Activated naive CD8-positive, alpha-beta T cell treated with anti-CD3 and anti-CD28 coated beads, Interleukin-2, amount 10 ng/mL, durations not matched to agents 7 days and 5 days (primary cell): Measurements from ENCODE around the gene MEIS1. TPM values are rescaled to one million over a fixed set of nuclear protein-coding genes. Genes with fewer than 3 reads are reported as not detected.

Experiments used
- ATAC-seq: fragments of 150-1000 bp; cut with Tn5 transposase; one replicate; pipeline ENCODE4 v1.10.0; 2021; ENCODE audit warnings: low read depth, moderate library complexity
- POLR2A ChIA-PET: fragments of 350-600 bp; sonication (Branson Sonifier 250); formaldehyde crosslinking; loops from one replicate; lab custom pipeline; 2021; ENCODE audit warnings: antibody characterized with exemption; lab: Charles Lee
- DNase-seq: peaks from one replicate; pipeline ENCODE4 v3.0.0; 2021
- H3K27ac Mint-ChIP-seq: one replicate; pipeline ENCODE4 v1.8.0; 2022; ENCODE audit warnings: mild to moderate bottlenecking, mixed read lengths
- H3K27me3 Mint-ChIP-seq: one replicate; pipeline ENCODE4 v1.8.0; 2022; ENCODE audit warnings: mild to moderate bottlenecking, moderate library complexity, mixed read lengths
- H3K36me3 Mint-ChIP-seq: one replicate; pipeline ENCODE4 v1.8.0; 2021; ENCODE audit warnings: mild to moderate bottlenecking, mixed read lengths
- H3K4me1 Mint-ChIP-seq: one replicate; pipeline ENCODE4 v1.8.0; 2021; ENCODE audit warnings: mixed read lengths
- H3K4me3 Mint-ChIP-seq: one replicate; pipeline ENCODE4 v1.8.0; 2022; ENCODE audit warnings: mild to moderate bottlenecking, moderate library complexity, mixed read lengths
- H3K9me3 Mint-ChIP-seq: one replicate; pipeline ENCODE4 v1.8.0; 2021; ENCODE audit warnings: mixed read lengths
- total RNA-seq, 2 experiments: library from RNA; stranded (reverse); gene quantifications; one replicate each; pipeline ENCODE4 v1.2.3, GENCODE V29; 2021

The MEIS1 gene
- total RNA-seq, 2 experiments from 2014 or later, result not detected

DNA sequence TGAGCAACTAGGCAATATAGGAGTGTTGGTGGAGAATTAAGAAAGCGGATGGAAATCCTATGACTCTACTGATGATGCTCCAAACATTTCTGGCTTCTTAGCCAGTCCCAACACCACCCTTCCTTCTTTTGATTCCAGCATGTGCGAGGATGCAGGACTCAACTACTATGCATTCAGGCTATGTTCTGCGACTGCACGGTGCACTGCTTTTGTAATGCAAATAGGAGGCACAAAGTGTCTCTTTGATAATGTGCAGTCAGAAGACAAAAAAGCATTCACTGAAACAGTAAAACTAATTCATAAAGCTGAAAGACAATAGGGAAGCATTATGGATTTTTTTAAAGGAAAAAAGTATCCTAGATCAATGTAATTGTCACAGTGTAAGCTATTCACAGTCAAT lies 106.7 kb downstream of the MEIS1 start:
- DNase-seq (no peak), ATAC-seq (no peak)
- Mint-ChIP-seq H3K4me1 (no peaks in the 10 kb centered on the region), H3K36me3 (no peaks in the 10 kb centered on the region), H3K9me3 (no peaks in the 10 kb centered on the region), H3K4me3 (no peak overlapping the region), H3K27me3 (peaks cover 3% of the 10 kb centered on the region), H3K27ac (no peak overlapping the region)
- POLR2A ChIA-PET, result no interaction called here

- H3K27ac Mint-ChIP-seq, result no peak overlapping the region
- no peaks in the 10 kb centered on the region for H3K9me3 Mint-ChIP-seq
- no peak overlapping the region for H3K4me3 Mint-ChIP-seq
- ATAC-seq (no peak), DNase-seq (no peak)
- POLR2A ChIA-PET, result no interaction called here
- H3K27me3 Mint-ChIP-seq, result peaks cover 3% of the 10 kb centered on the region
- no peaks in the 10 kb centered on the region for H3K36me3 Mint-ChIP-seq
- H3K4me1 Mint-ChIP-seq, result no peaks in the 10 kb centered on the region
These were observed 108.4 kb downstream of the MEIS1 start for GRCh38 chr2:66543257-66543767.

DNA sequence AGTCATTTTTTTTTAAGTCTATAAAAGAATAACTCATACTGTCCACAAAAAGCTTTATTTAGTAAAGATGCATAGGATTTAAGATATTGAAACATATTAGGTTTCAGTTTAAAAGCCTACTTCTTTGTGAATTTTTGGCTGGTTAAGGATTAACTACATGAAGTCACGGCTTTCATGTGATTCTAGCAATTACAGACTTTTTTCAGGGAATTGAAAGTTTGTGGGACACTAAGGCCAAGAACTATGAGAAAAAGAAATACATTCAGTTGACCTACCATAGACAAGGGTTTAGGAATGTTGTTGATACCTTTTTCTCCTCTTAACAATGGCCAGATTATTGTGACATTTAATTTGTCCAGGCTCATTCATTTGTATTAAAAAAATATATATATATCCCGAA lies 109.3 kb downstream of the MEIS1 start:
- H3K4me3 Mint-ChIP-seq, result no peak overlapping the region
- no peak for ATAC-seq
- DNase-seq, result no peak
- H3K9me3 Mint-ChIP-seq, result no peaks in the 10 kb centered on the region
- H3K27me3 Mint-ChIP-seq, result peaks cover 3% of the 10 kb centered on the region
- POLR2A ChIA-PET, result no interaction called here
- H3K4me1 Mint-ChIP-seq, result no peaks in the 10 kb centered on the region
- H3K27ac Mint-ChIP-seq, result no peak overlapping the region
- no peaks in the 10 kb centered on the region for H3K36me3 Mint-ChIP-seq

GRCh38 chr2:66545258-66545657 lies 110.3 kb downstream of the MEIS1 start:
- peaks cover 3% of the 10 kb centered on the region for H3K27me3 Mint-ChIP-seq
- H3K9me3 Mint-ChIP-seq, result no peaks in the 10 kb centered on the region
- POLR2A ChIA-PET, result no interaction called here
- no peak overlapping the region for H3K4me3 Mint-ChIP-seq
- no peaks in the 10 kb centered on the region for H3K36me3 Mint-ChIP-seq
- H3K4me1 Mint-ChIP-seq, result no peaks in the 10 kb centered on the region
- H3K27ac Mint-ChIP-seq, result no peak overlapping the region
- DNase-seq, result no peak
- ATAC-seq, result no peak

- no peaks in the 10 kb centered on the region for H3K9me3 Mint-ChIP-seq
- POLR2A ChIA-PET, result no interaction called here
- H3K4me3 Mint-ChIP-seq, result no peak overlapping the region
These were observed 112.2 kb downstream of the MEIS1 start for GRCh38 chr2:66547118-66547517.

GRCh38 chr2:66547887-66548286 lies 113.0 kb downstream of the MEIS1 start:
- no peaks in the 10 kb centered on the region for H3K4me1 Mint-ChIP-seq
- POLR2A ChIA-PET, result no interaction called here
- no peaks in the 10 kb centered on the region for H3K9me3 Mint-ChIP-seq
- no peaks in the 10 kb centered on the region for H3K36me3 Mint-ChIP-seq
- H3K4me3 Mint-ChIP-seq, result no peak overlapping the region
- no peak overlapping the region for H3K27ac Mint-ChIP-seq
- peaks cover 2% of the 10 kb centered on the region for H3K27me3 Mint-ChIP-seq
- no peak for DNase-seq
- ATAC-seq, result no peak

More at GRCh38 chr2:66547118-66547517, 112.2 kb downstream of the MEIS1 start:
- ATAC-seq (no peak), DNase-seq (no peak)
- no peaks in the 10 kb centered on the region for H3K36me3 Mint-ChIP-seq
- H3K27ac Mint-ChIP-seq, result no peak overlapping the region
- H3K27me3 Mint-ChIP-seq, result peaks cover 3% of the 10 kb centered on the region
- no peaks in the 10 kb centered on the region for H3K4me1 Mint-ChIP-seq

- no peak for ATAC-seq
- no peaks in the 10 kb centered on the region for H3K27me3 Mint-ChIP-seq
- POLR2A ChIA-PET, result no interaction called here
- DNase-seq, result no peak
- H3K9me3 Mint-ChIP-seq, result no peaks in the 10 kb centered on the region
- H3K4me3 Mint-ChIP-seq, result no peak overlapping the region
- H3K4me1 Mint-ChIP-seq, result no peaks in the 10 kb centered on the region
- no peak overlapping the region for H3K27ac Mint-ChIP-seq
- no peaks in the 10 kb centered on the region for H3K36me3 Mint-ChIP-seq
These were observed 113.5 kb downstream of the MEIS1 start for GRCh38 chr2:66548422-66548821.

DNA sequence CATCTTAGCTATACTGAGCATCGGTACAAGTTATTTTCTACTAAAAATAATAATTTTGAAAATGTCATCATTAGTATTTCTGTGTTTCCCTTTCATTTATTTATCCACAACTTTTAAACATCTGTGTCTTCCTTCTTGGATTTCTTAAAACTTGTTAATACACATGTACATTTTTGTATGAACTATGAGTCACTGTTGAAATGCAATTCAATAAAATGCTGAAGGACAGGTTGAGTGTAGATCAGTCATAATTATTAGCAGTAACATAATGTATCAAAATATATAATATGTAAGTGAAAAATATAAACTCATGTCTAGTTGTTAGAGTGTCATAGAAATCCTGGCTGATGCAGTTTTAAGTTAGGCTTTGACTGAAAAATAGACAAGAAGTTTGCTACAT lies 115.9 kb downstream of the MEIS1 start:
- POLR2A ChIA-PET, result no interaction called here
- Mint-ChIP-seq H3K27me3 (peaks cover 9% of the 10 kb centered on the region), H3K9me3 (no peaks in the 10 kb centered on the region), H3K27ac (no peak overlapping the region), H3K36me3 (no peaks in the 10 kb centered on the region), H3K4me3 (no peak overlapping the region), H3K4me1 (no peaks in the 10 kb centered on the region)
- ATAC-seq (no peak), DNase-seq (no peak)

DNA sequence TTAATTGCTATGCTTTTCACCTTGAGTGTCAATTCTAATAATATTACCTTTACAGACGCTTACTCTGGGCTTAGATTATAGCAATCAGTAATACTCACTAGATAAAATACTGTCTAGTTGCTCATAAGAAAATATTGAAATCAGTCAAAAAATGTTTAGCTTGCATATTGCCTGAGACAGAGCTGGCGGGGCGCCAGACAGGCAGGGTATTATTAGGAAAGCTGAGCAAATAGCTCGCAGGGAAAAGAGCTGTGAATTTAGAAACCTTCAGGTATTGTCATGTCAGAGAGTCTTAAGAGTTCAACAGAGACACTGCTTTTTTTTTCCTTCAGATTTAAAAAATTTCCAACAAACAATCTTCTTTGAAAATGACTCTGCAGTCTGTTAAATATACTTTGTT lies 118.4 kb downstream of the MEIS1 start:
- POLR2A ChIA-PET, result no interaction called here
- no peak overlapping the region for H3K27ac Mint-ChIP-seq
- no peak for DNase-seq
- H3K27me3 Mint-ChIP-seq, result peaks cover 11% of the 10 kb centered on the region
- no peak overlapping the region for H3K4me3 Mint-ChIP-seq
- H3K4me1 Mint-ChIP-seq, result no peaks in the 10 kb centered on the region
- ATAC-seq, result no peak
- no peaks in the 10 kb centered on the region for H3K9me3 Mint-ChIP-seq
- H3K36me3 Mint-ChIP-seq, result no peaks in the 10 kb centered on the region

DNA sequence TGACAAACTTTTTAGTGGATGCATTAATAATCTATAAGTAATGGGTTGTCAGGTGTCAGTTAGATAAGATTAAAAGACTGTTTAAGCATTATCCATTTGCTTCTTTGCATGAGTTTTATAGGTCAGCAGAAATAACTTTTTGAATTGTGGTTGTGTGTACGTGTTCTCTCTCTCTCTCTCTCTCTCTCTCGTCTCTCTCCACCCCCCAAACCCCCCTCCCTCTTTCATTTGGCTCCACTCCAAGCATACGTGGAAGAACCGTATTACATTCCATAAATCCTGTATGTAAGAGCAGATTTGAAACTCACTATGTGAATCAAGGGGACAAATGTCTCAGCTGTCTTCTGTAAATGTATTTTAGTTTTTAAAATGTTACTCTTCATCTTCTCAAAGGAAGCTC lies 120.2 kb downstream of the MEIS1 start:
- Mint-ChIP-seq H3K27me3 (peaks cover 11% of the 10 kb centered on the region), H3K27ac (no peak overlapping the region), H3K4me3 (no peak overlapping the region), H3K36me3 (no peaks in the 10 kb centered on the region), H3K4me1 (no peaks in the 10 kb centered on the region), H3K9me3 (no peaks in the 10 kb centered on the region)
- no peak for ATAC-seq
- POLR2A ChIA-PET, result no interaction called here
- DNase-seq, result no peak

GRCh38 chr2:66555501-66556324 lies 120.8 kb downstream of the MEIS1 start:
- no peak for ATAC-seq
- no peaks in the 10 kb centered on the region for H3K9me3 Mint-ChIP-seq
- no peak for DNase-seq
- no peak overlapping the region for H3K4me3 Mint-ChIP-seq
- peaks cover 11% of the 10 kb centered on the region for H3K27me3 Mint-ChIP-seq
- no peak overlapping the region for H3K27ac Mint-ChIP-seq
- H3K4me1 Mint-ChIP-seq, result no peaks in the 10 kb centered on the region
- POLR2A ChIA-PET, result no interaction called here
- no peaks in the 10 kb centered on the region for H3K36me3 Mint-ChIP-seq

DNA sequence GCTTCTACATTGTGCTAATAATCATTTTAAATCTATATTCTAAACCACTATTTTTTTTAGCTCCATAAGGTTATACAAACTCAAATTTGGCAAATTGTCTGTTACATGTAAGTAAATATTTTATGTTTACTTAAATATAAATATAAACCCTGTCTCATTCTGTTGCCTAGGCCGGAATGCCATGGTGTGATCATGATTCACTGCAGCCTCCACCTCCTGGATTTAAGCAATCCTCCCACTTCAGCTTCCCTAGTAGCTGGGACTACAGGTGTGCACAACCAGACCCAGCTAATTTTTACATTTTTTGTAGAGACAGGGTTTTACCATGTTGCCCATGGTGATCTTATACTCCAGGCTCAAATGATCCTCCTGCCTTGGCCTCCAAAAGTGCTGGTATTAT lies 124.7 kb downstream of the MEIS1 start:
- Mint-ChIP-seq H3K9me3 (no peaks in the 10 kb centered on the region), H3K27me3 (peaks cover 21% of the 10 kb centered on the region), H3K4me1 (no peaks in the 10 kb centered on the region), H3K27ac (no peak overlapping the region), H3K4me3 (no peak overlapping the region), H3K36me3 (no peaks in the 10 kb centered on the region)
- ATAC-seq (no peak), DNase-seq (no peak)
- POLR2A ChIA-PET, result no interaction called here

GRCh38 chr2:66560683-66561082 lies 125.8 kb downstream of the MEIS1 start:
- POLR2A ChIA-PET, result no interaction called here
- Mint-ChIP-seq H3K4me3 (no peak overlapping the region), H3K4me1 (no peaks in the 10 kb centered on the region), H3K27me3 (peaks cover 14% of the 10 kb centered on the region), H3K27ac (no peak overlapping the region), H3K36me3 (no peaks in the 10 kb centered on the region), H3K9me3 (no peaks in the 10 kb centered on the region)
- no peak for ATAC-seq
- no peak for DNase-seq

- no peaks in the 10 kb centered on the region for H3K9me3 Mint-ChIP-seq
- H3K27me3 Mint-ChIP-seq, result peaks cover 14% of the 10 kb centered on the region
- no peak overlapping the region for H3K4me3 Mint-ChIP-seq
- no peak overlapping the region for H3K27ac Mint-ChIP-seq
- ATAC-seq (no peak), DNase-seq (no peak)
- no peaks in the 10 kb centered on the region for H3K4me1 Mint-ChIP-seq
- no peaks in the 10 kb centered on the region for H3K36me3 Mint-ChIP-seq
- POLR2A ChIA-PET, result no interaction called here
These were observed 126.8 kb downstream of the MEIS1 start for GRCh38 chr2:66561645-66562303.
